ENCODE measurements around the gene CLUH.
"Not testable (repeated sequence)": the region's sequence is repeated elsewhere in the genome, so short reads cannot be mapped to it uniquely, and the experiment has no call there.

Gene CLUH

GRCh38 chr17:2700491-2701141, 10.9 kb downstream of the CLUH start:
- H3K36me3 ChIP-seq (ENCODE audit: control insufficient read depth, low read length): peaks cover 91% of the 10 kb centered on the region

DNA sequence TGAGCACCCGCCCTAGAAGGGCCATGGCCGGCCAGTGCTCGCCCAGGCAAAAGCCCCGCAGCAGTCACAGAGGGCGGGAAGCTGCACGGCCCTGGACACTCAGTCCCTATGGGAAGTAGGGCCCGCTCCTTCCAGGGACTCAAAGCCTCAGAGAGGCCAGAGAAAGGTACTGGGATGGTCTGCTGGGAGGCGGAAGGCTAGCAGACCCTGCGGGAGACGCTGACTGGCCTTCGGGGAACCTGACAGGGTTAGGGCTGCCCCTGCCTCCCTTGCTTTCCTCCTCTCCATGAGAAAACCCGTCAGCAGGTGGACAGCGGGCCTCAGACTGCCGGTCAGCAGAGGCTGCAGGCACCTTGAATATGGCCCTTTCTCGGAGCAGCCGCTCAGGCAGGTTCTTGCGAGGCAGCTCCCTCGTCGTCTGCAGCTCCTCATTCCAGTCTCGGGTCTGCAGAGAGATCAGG, 11.5 kb downstream of the CLUH start:
- no peaks in the 10 kb centered on the region for H3F3A ChIP-seq (ENCODE audit: control insufficient read depth, insufficient read depth)
- H3K4me2 ChIP-seq (ENCODE audit: low read length): no peak overlapping the region
- no peaks in the 10 kb centered on the region for H3K27me3 ChIP-seq (ENCODE audit: control insufficient read depth, low read length)
- H3K4me1 ChIP-seq (ENCODE audit: control insufficient read depth, low read length): no peaks in the 10 kb centered on the region
- peaks cover 25% of the 10 kb centered on the region for H3K79me2 ChIP-seq (ENCODE audit: control insufficient read depth, low read length)
- H3K36me3 ChIP-seq (ENCODE audit: control insufficient read depth, low read length): peaks cover 91% of the 10 kb centered on the region
- H4K20me1 ChIP-seq (ENCODE audit: control insufficient read depth, insufficient read depth, low read depth, low read length): peaks cover 9% of the 10 kb centered on the region
- TF ChIP-seq CTCF (IDR thresholded peaks at IDR 0.05; ENCODE audit: low read depth, low read length, poor library complexity, severe bottlenecking): no peak
- no peak for TF ChIP-seq EZH2phosphoT487 (IDR thresholded peaks at IDR 0.05; ENCODE audit: borderline replicate concordance, low read length)
- no peaks in the 10 kb centered on the region for H3K9me2 ChIP-seq (replicated peaks; ENCODE audit: control insufficient read depth, low read length)
- no peak overlapping the region for H3K4me3 ChIP-seq (ENCODE audit: low read length)
- H3K9me3 ChIP-seq (ENCODE audit: control insufficient read depth, insufficient read depth, low read length): no peaks in the 10 kb centered on the region
- no peak overlapping the region for H3K27ac ChIP-seq (ENCODE audit: low read depth, low read length)

More at GRCh38 chr17:2700491-2701141, 10.9 kb downstream of the CLUH start:
- Histone ChIP-seq H3K9me3 (ENCODE audit: control insufficient read depth, insufficient read depth, low read length) (no peaks in the 10 kb centered on the region), H3K4me3 (ENCODE audit: low read length) (no peak overlapping the region), H3K4me2 (ENCODE audit: low read length) (no peak overlapping the region), H3K79me2 (ENCODE audit: control insufficient read depth, low read length) (peaks cover 30% of the 10 kb centered on the region), H3K9me2 (replicated peaks; ENCODE audit: control insufficient read depth, low read length) (no peaks in the 10 kb centered on the region), H3F3A (ENCODE audit: control insufficient read depth, insufficient read depth) (no peaks in the 10 kb centered on the region), H3K27me3 (ENCODE audit: control insufficient read depth, low read length) (no peaks in the 10 kb centered on the region), H4K20me1 (ENCODE audit: control insufficient read depth, insufficient read depth, low read depth, low read length) (peaks cover 13% of the 10 kb centered on the region), H3K27ac (ENCODE audit: low read depth, low read length) (no peak overlapping the region), H3K4me1 (ENCODE audit: control insufficient read depth, low read length) (no peaks in the 10 kb centered on the region)
- TF ChIP-seq EZH2phosphoT487 (IDR thresholded peaks at IDR 0.05; ENCODE audit: borderline replicate concordance, low read length): no peak
- TF ChIP-seq CTCF (IDR thresholded peaks at IDR 0.05; ENCODE audit: low read depth, low read length, poor library complexity, severe bottlenecking): no peak

GRCh38 chr17:2699216-2699805, 12.3 kb downstream of the CLUH start:
- not testable (repeated sequence) for H3K9me2 ChIP-seq (replicated peaks; ENCODE audit: control insufficient read depth, low read length); H3K4me2 ChIP-seq (ENCODE audit: low read length); H3K27ac ChIP-seq (ENCODE audit: low read depth, low read length); H3K27me3 ChIP-seq (ENCODE audit: control insufficient read depth, low read length); H3F3A ChIP-seq (ENCODE audit: control insufficient read depth, insufficient read depth); H3K4me3 ChIP-seq (ENCODE audit: low read length); H3K9me3 ChIP-seq (ENCODE audit: control insufficient read depth, insufficient read depth, low read length); H3K4me1 ChIP-seq (ENCODE audit: control insufficient read depth, low read length); H4K20me1 ChIP-seq (ENCODE audit: control insufficient read depth, insufficient read depth, low read depth, low read length)
- H3K79me2 ChIP-seq (ENCODE audit: control insufficient read depth, low read length): peaks cover 17% of the 10 kb centered on the region
- H3K36me3 ChIP-seq (ENCODE audit: control insufficient read depth, low read length): peaks cover 91% of the 10 kb centered on the region

GRCh38 chr17:2697611-2698162, 13.9 kb downstream of the CLUH start:
- Histone ChIP-seq H3K36me3 (ENCODE audit: control insufficient read depth, low read length) (peaks cover 88% of the 10 kb centered on the region), H3K9me2 (replicated peaks; ENCODE audit: control insufficient read depth, low read length) (no peaks in the 10 kb centered on the region), H3F3A (ENCODE audit: control insufficient read depth, insufficient read depth) (no peaks in the 10 kb centered on the region), H3K79me2 (ENCODE audit: control insufficient read depth, low read length) (peaks cover 8% of the 10 kb centered on the region; the same call in 1 of the 2 replicates), H3K4me1 (ENCODE audit: control insufficient read depth, low read length) (no peaks in the 10 kb centered on the region), H3K9me3 (ENCODE audit: control insufficient read depth, insufficient read depth, low read length) (no peaks in the 10 kb centered on the region), H3K4me2 (ENCODE audit: low read length) (no peak overlapping the region), H3K27ac (ENCODE audit: low read depth, low read length) (no peak overlapping the region), H3K4me3 (ENCODE audit: low read length) (no peak overlapping the region), H4K20me1 (ENCODE audit: control insufficient read depth, insufficient read depth, low read depth, low read length) (peaks cover 8% of the 10 kb centered on the region; the same call in 1 of the 2 replicates), H3K27me3 (ENCODE audit: control insufficient read depth, low read length) (no peaks in the 10 kb centered on the region)
- TF ChIP-seq EZH2phosphoT487 (IDR thresholded peaks at IDR 0.05; ENCODE audit: borderline replicate concordance, low read length) (no peak), CTCF (IDR thresholded peaks at IDR 0.05; ENCODE audit: low read depth, low read length, poor library complexity, severe bottlenecking) (no peak)

Measured in DOHH2 (cell line).